ENCODE results near the gene OBSCN. TPM values are rescaled to one million over a fixed set of nuclear protein-coding genes. Genes with fewer than 3 reads are reported as not detected.

The OBSCN gene
- total and polyA plus RNA-seq, 2 experiments from 2014 or later: 1.1 to 5.2 TPM

DNA sequence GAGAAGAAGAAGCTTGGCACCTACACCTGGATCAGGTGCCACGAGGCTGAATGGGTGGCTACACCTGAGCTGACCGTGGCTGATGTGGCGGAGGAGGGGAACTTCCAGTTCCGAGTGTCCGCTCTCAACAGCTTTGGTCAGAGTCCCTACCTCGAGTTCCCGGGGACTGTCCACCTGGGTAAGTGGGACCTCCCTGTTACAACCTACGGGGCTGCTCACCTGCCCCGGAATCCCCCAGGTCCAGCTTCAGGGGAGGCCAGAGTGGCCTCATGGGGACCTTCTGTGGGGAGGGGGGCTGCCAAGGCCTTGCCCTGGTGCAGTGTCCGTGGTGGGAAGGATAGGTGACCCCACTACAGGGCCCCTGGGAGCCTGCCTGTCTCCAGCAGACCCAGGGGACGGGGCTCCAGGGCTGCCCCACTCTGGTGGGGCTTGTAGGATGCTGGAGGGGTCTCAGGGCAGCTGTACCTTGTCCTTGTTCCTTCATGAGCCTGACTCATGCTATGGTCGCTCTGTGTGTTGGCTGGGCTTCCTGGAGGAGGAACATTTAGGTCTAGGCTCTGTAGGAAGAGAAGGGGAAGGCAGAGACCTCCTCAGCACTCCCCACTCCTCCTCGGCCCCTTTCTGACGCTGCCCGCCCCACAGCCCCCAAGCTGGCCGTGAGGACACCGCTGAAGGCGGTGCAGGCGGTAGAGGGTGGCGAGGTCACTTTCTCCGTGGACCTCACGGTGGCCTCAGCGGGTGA is 7.2 kb downstream of the OBSCN start:
- H3K4me3 ChIP-seq: no peak overlapping the region
- no peak overlapping the region for H2AFZ ChIP-seq
- no peaks in the 10 kb centered on the region for H3K79me2 ChIP-seq (ENCODE audit: insufficient read depth)
- in situ Hi-C loops (cut with MboI): no loop called here
- TF ChIP-seq EZH2phosphoT487 (IDR thresholded peaks at IDR 0.05; ENCODE audit: insufficient read depth, low read depth) (no peak), EZH2 (IDR thresholded peaks at IDR 0.05; ENCODE audit: insufficient read depth, poor library complexity, severe bottlenecking) (no peak)
- no peaks in the 10 kb centered on the region for H3F3A ChIP-seq (ENCODE audit: insufficient read depth)
- H3K27me3 ChIP-seq (replicated peaks; ENCODE audit: insufficient read depth): no peaks in the 10 kb centered on the region
- no peaks in the 10 kb centered on the region for H4K20me1 ChIP-seq (ENCODE audit: insufficient read depth)
- H3K27ac ChIP-seq: no peak overlapping the region
- no peaks in the 10 kb centered on the region for H3K9me3 ChIP-seq (ENCODE audit: low read depth)
- no peak for DNase-seq
- no peaks in the 10 kb centered on the region for H3K9me2 ChIP-seq (ENCODE audit: insufficient read depth)
- H3K4me2 ChIP-seq (ENCODE audit: unreplicated experiment): no peak overlapping the region
- 88 to 91% methylated on average over 21 to 23 of the region's 23 CpGs for WGBS, 2 experiments (ENCODE audit: low coverage in 1 of 2, low lambda C conversion rate in 2 of 2, missing lambda C conversion rate in 2 of 2)
- no peaks in the 10 kb centered on the region for H3K4me1 ChIP-seq (ENCODE audit: insufficient read depth)
- no peak overlapping the region for H3K9ac ChIP-seq
- no peaks in the 10 kb centered on the region for H3K36me3 ChIP-seq (ENCODE audit: low read depth)

DNA sequence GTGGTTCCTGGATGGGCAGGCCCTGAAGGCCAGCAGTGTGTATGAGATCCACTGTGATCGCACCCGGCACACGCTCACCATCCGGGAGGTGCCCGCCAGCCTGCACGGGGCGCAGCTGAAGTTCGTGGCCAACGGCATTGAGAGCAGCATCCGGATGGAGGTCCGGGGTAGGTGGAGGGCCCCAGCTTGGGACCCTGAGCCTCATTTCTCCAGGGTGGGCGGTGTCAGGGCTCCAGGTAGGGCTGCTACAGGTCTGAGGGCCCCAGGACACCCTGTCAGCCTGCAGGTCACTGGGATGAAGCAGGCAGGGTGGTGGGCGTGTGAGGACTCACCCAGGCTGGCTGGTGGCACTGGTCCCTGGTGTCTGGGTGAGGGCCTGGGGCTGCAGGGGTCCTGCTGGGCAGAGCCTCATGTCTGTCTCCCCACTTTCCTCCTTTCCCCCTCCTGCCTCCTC is 7.8 kb downstream of the OBSCN start:
- TF ChIP-seq EZH2 (IDR thresholded peaks at IDR 0.05; ENCODE audit: insufficient read depth, poor library complexity, severe bottlenecking) (no peak), EZH2phosphoT487 (IDR thresholded peaks at IDR 0.05; ENCODE audit: insufficient read depth, low read depth) (no peak)
- H2AFZ ChIP-seq: no peak overlapping the region
- WGBS, 2 experiments (ENCODE audit: low coverage in 1 of 2, low lambda C conversion rate in 2 of 2, missing lambda C conversion rate in 2 of 2): 92 to 93% methylated on average over 13 of the region's 13 CpGs
- H3K36me3 ChIP-seq (ENCODE audit: low read depth): no peaks in the 10 kb centered on the region
- no peaks in the 10 kb centered on the region for H3K4me1 ChIP-seq (ENCODE audit: insufficient read depth)
- H3K9me3 ChIP-seq (ENCODE audit: low read depth): no peaks in the 10 kb centered on the region
- no peaks in the 10 kb centered on the region for H3K79me2 ChIP-seq (ENCODE audit: insufficient read depth)
- H3F3A ChIP-seq (ENCODE audit: insufficient read depth): no peaks in the 10 kb centered on the region
- in situ Hi-C loops (cut with MboI): no loop called here
- no peak overlapping the region for H3K27ac ChIP-seq
- no peak for DNase-seq
- no peaks in the 10 kb centered on the region for H3K9me2 ChIP-seq (ENCODE audit: insufficient read depth)
- H3K27me3 ChIP-seq (replicated peaks; ENCODE audit: insufficient read depth): no peaks in the 10 kb centered on the region
- H3K4me3 ChIP-seq: no peak overlapping the region
- H3K4me2 ChIP-seq (ENCODE audit: unreplicated experiment): no peak overlapping the region
- H3K9ac ChIP-seq: no peak overlapping the region
- H4K20me1 ChIP-seq (ENCODE audit: insufficient read depth): no peaks in the 10 kb centered on the region

DNA sequence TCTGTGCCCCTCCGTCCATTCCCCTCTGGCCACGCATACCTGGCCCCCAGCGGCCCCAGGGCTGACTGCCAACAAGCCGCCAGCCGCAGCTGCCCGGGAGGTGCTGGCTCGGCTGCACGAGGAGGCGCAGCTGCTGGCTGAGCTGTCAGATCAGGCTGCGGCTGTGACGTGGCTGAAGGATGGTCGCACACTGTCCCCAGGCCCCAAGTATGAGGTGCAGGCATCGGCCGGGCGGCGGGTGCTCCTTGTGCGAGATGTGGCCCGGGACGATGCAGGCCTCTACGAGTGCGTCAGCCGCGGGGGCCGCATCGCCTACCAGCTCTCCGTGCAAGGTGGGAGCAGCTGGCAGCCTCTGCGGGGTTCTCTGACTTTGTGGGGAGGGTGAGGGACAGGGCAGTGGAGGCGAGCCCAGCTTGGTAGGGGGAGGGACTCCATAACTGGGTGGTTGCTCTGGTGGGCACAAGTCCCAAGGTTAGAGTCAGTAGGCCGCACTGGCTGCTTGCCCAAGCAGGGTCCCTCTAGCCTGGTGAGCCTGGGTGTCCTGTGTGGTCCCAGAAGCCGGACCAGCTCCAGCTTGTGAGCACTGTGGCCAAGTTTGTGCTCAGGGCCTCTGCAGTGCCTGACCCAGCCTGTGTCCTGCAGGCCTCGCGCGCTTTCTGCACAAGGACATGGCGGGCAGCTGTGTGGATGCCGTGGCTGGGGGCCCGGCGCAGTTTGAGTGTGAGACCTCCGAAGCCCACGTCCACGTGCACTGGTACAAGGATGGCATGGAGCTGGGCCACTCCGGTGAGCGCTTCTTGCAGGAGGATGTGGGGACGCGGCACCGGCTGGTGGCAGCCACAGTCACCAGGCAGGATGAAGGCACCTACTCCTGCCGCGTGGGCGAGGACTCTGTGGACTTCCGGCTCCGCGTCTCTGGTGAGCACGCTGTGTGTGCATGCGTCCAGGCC is 8.8 kb downstream of the OBSCN start:
- no peaks in the 10 kb centered on the region for H3K9me2 ChIP-seq (ENCODE audit: insufficient read depth)
- H3K79me2 ChIP-seq (ENCODE audit: insufficient read depth): no peaks in the 10 kb centered on the region
- H3K9me3 ChIP-seq (ENCODE audit: low read depth): no peaks in the 10 kb centered on the region
- H3K27me3 ChIP-seq (replicated peaks; ENCODE audit: insufficient read depth): no peaks in the 10 kb centered on the region
- in situ Hi-C loops (cut with MboI): no loop called here
- TF ChIP-seq EZH2phosphoT487 (IDR thresholded peaks at IDR 0.05; ENCODE audit: insufficient read depth, low read depth) (no peak), EZH2 (IDR thresholded peaks at IDR 0.05; ENCODE audit: insufficient read depth, poor library complexity, severe bottlenecking) (no peak)
- no peak overlapping the region for H3K27ac ChIP-seq
- no peak overlapping the region for H2AFZ ChIP-seq
- no peaks in the 10 kb centered on the region for H3K4me1 ChIP-seq (ENCODE audit: insufficient read depth)
- no peaks in the 10 kb centered on the region for H4K20me1 ChIP-seq (ENCODE audit: insufficient read depth)
- no peak overlapping the region for H3K9ac ChIP-seq
- no peaks in the 10 kb centered on the region for H3K36me3 ChIP-seq (ENCODE audit: low read depth)
- no peaks in the 10 kb centered on the region for H3F3A ChIP-seq (ENCODE audit: insufficient read depth)
- 93% methylated on average over 47 to 52 of the region's 53 CpGs for WGBS, 2 experiments (ENCODE audit: low coverage in 1 of 2, low lambda C conversion rate in 2 of 2, missing lambda C conversion rate in 2 of 2)
- H3K4me3 ChIP-seq: no peak overlapping the region
- H3K4me2 ChIP-seq (ENCODE audit: unreplicated experiment): no peak overlapping the region
- DNase-seq: no peak

DNA sequence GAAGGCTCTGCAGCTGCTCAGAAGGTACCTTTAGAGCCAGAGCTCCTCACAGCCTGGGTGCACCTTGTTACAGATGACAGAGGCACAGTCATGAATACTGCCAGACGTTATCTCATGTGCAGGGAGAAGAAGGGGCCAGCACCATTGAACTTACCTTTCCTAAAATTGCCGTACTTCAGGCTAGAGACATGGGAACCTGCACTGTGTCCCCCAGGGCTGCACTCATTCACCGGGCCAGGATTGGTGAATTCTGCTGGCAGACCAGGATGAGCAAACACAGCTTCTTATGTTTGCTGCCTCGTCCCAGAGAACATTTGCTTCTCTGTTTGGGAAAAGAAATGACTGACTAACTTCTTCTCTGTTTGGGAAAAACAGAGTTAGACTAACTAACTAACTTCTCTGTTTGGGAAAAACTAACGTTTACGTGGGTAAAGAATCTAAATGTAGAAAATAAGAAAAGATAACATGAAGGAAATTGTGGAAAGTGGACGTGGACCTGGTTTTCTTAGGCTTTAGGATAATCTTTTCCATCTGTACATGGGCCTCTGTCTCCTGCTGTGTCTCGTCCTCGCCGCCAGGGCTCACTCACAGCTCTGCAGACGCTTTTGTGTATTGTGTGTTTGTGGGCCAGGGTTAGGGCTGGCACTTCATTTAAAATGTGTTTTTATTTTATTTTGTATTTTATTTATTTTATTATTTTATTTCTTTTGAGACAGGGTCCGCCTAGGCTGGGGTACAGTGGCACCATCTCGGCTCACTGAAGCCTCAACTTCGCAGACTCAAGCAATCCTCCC is 9.9 kb downstream of the OBSCN start:
- H3K4me2 ChIP-seq (ENCODE audit: unreplicated experiment): no peak overlapping the region
- no peaks in the 10 kb centered on the region for H3F3A ChIP-seq (ENCODE audit: insufficient read depth)
- no peaks in the 10 kb centered on the region for H3K4me1 ChIP-seq (ENCODE audit: insufficient read depth)
- H3K9me3 ChIP-seq (ENCODE audit: low read depth): no peaks in the 10 kb centered on the region
- H3K27ac ChIP-seq: no peak overlapping the region
- no peaks in the 10 kb centered on the region for H4K20me1 ChIP-seq (ENCODE audit: insufficient read depth)
- no peaks in the 10 kb centered on the region for H3K27me3 ChIP-seq (replicated peaks; ENCODE audit: insufficient read depth)
- H2AFZ ChIP-seq: no peak overlapping the region
- 66 to 68% methylated on average over 14 of the region's 14 CpGs for WGBS, 2 experiments (ENCODE audit: low coverage in 1 of 2, low lambda C conversion rate in 2 of 2, missing lambda C conversion rate in 2 of 2)
- in situ Hi-C loops (cut with MboI): no loop called here
- no peaks in the 10 kb centered on the region for H3K9me2 ChIP-seq (ENCODE audit: insufficient read depth)
- H3K9ac ChIP-seq: no peak overlapping the region
- TF ChIP-seq EZH2 (IDR thresholded peaks at IDR 0.05; ENCODE audit: insufficient read depth, poor library complexity, severe bottlenecking) (no peak), EZH2phosphoT487 (IDR thresholded peaks at IDR 0.05; ENCODE audit: insufficient read depth, low read depth) (no peak)
- H3K79me2 ChIP-seq (ENCODE audit: insufficient read depth): no peaks in the 10 kb centered on the region
- no peak overlapping the region for H3K4me3 ChIP-seq
- no peak for DNase-seq
- no peaks in the 10 kb centered on the region for H3K36me3 ChIP-seq (ENCODE audit: low read depth)
